HG03432 (cell line): ENCODE measurements around the gene HSPH1.
A peak's percentile ranks its signal among the peaks of the same experiment; 100 is the strongest.

Source experiments
- ATAC-seq: cut with Tn5 transposase; IDR thresholded peaks from one replicate; pipeline ENCODE4 v1.9.1; 2021; ENCODE audit warnings: mild to moderate bottlenecking, moderate library complexity; ENCODE audit not compliant: unreplicated experiment

HSPH1 gene

DNA sequence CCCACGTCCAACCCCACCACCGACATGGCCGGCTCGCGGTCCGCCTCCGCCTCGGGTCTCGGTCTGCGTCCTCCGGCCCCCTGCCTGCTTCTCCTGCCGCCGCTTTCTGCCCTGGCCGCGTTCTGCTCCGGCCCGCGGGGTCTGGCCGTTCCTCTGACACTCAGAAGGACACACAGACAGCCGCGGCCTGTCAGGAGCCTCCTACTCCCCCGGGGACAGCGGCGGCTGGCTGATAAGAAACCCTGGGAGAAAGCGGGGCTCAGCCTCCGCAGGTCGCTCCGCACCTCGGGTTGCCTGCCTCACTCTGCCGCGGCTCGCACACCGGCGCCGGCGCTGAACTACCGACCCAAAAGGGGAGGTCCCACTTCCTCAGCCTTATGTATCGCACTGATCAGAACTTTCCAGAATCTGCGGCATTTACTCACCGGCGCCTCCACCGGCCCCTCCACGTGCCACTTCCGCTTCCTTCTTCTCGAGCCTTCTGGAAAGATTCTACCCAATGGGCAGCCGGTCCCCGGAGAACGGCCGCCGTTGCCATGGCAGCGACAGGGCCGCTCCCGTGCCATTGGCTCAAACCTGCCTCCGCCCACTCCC is at the start of gene HSPH1:
Gene HSPH1 (minus strand): TSS at position 348 of the 594 bp plus-strand sequence. CDS start 322 bp downstream, at position 26.
- ATAC-seq, result peak; percentile 89

DNA sequence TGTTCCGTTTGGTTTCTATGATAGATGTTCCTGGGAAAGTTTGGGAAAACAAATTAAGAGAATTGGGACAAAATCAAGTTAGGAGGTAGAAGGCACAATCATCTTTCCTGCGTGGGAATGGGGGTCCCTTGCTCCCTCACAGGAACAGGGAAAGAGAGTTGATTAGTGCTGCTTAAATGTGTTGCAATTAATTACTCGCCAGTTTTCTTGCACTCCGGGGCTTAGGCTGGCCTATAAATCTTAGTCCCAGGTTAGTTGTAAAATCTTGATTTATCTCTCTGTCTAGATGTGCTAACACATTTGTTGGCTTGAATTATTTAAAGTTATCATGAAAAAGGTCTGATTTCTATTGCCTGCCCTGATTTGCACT is 48.1 kb upstream of the HSPH1 start:
- no peak for ATAC-seq

DNA sequence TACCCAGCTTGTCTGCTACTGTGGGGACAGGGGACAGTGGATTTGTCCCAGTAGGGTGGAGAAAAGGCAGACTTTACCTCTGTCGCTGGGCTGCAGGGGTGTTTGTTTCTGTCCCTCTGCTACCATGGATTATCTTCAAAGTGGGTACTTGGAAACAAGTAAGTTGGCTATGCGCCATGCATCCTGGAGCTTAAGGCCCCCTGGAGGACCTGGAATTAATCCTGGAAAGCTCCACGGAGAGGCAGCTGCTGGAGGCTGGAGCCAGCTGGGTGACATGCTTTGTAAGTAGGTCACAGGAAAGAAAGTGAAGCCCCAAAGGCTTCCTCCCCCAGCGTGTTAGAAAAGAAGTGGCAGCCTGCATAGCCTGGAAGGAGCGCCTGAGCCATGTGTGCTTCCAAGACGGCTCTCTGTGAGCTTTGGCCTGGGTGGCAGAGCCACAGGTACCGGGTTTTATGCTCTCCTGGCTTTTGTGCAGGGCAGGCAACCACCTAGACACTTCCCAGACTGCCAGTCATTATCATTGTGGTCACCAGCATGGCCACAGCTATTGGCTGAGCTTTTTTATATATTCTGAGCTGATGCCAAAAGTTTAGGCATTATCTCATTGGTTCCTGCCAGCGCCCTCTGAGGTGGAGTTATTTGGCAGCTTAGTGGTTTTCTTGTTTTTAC is 47.6 kb upstream of the HSPH1 start:
- ATAC-seq, result no peak

DNA sequence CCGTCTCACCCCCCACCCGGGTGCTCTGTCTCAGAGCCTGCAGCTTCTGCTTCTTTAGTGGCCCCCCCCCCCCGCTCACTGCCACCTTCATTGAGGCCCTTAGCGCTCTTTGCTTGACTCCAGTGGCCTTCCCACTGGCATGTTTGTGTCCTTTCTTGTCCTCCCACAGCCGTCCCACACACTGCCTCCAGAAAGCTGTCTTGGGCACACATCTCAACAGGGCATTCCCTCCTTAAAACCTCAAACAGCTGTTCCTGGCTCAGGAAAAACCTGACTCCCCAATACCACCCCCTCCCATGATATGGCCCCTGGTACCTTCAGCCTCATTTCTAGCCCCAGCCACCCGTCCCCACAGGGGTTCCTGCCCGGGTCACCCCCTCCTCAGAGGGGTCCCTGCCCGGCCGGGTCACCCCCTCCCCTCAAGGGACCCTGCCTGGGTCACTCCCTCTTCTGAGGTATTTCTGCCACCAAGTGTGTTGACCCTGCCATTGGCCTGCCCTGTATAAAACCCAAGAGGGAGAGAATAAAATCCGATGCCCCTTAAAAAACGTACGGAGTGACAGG is 46.9 kb upstream of the HSPH1 start:
- ATAC-seq, result no peak

DNA sequence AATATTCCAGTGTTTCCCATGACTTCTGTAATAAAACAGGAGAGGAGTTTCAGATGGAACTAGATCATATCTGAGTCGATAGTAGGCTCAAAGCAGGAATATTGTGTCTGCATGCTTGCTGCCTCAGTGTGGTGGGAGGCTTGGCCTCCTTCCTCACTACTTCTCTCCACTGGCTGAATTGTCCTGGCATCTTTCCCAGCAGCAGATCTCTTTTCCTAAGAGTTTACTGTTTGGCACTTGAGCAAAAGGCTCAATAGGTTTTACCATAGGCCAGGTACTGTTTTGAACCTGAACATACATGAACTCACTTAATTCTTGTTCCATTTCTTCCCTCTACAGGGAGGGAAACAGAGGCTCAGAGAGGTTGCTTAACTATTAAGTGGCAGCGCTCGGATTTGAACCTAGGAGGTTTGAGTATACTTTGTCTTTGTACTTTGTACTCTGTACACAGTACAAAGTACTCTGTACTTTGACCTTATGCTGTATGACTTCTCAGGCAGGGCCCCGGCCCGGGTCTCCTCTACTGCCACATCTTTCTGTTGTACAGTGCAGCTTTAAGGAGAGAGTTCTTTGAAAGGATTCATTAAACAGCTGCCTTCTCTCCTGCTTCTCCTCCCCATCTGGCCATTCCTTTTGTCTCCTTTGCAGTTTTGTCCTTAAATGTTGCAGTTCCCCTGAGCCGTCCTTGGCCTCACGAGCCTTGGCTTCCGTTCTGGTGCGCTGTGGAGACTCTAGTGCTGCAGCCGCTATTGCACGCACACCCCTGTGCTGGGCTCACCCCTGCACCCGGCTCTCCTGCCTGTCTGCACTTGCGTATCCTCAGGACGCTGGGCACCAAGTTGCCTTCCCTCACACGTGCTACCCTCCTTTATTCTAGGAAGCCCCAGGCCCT is 46.2 kb upstream of the HSPH1 start:
- ATAC-seq, result no peak

DNA sequence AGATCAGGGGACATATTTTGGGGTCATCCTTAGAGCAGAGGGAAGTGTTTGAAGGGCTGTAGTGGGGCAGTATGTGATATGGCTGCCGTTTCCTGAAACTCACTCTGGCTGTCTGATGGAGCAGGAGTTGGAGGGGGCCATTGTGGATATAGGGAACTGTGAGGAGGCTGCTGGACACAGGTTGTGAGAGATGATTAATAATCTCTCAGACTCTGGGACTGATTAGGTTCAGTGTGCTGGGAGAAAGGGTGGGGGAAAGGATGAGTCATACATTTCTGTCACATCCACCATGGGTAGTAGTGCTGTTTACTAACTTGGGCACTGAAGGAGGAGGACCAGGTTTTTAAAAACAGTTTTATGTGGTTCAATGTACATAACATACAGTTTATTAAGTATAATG is 42.9 kb upstream of the HSPH1 start:
- ATAC-seq, result no peak

DNA sequence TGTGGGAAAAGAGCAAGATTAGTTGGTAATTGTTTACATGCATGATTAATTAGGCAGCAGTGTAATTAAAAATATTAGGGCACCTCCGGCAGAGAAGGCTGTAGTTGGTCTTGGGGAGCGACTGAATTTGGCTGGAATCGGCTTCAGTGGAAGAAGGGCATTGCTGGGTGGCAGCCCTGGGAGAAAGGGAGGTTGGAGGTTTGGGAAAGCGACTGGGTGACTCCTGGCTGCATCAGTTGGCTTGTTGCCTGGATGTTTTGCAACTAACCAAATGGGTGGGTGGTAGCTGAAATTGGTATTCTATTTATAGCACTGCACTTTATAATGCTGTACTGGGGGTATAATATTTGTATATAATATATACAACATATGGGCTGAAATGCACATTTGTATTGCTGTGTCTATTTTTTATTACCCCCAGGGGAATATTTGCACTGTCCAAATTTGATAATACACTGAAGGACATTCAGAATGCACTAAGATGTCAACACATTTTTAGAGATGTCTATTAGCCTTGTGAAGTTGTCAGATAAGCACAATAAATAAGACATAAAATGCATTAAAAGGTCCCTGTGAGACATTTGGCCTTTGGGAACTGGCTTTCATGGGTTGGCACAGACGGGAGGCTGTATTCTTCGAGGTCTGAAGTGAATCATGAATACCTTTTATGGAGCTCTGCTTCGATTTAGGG is 39.8 kb upstream of the HSPH1 start:
- ATAC-seq, result no peak

DNA sequence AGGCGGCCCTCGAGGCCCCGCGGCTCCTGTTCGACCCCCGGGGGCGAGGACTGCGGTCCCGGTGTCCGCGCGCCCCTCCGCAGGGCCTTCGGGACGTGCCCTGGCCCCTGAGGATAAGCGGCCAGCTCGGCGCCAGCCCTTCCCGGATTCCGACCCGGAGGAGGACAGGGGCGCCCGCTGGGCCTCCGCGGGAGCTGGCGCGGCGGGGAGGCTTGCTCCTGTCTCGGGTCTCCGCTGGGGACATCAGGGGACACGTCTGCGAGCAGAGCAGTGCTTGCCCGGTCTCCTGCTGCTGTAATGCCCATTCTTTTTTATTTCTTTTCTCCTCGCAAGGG is 38.9 kb upstream of the HSPH1 start:
- peak; percentile 22 for ATAC-seq

DNA sequence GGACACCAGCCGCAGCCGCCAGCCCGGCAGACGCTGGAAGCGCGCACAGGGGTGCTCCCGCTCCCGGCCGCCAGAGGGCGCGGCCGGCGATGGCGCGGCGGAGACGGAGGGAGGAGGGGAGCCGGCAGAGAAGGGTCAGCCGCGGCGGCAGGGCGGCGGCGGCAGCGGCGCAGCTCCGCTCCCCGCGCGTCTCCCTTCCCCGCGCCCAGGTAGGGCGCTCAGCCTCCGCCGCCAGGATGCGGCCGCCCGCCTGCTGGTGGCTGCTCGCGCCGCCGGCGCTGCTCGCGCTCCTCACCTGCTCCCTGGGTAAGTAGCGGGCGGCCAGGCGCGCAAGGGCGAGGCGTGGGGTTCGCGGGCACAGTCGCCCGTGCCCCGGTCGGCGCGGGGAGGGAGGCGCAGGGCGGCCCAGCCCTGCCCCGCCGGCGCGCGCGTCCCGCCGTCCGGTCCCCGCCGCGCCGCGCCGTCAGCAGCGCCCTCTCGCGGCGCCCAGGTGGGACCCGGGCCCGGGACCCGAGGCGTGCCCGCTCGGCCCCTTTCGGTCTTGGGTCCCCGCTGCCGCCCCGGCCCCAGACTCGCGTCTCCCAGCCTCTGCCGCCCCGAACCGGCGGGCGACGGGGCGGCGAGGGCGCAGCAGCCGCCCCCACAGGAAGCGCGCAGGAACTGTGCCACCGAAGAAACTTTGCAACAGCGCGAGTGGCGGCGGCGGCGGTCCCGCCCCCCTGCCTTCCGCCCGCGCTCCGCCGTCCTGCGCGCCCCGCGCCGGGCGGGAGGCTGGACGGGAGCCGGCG is 38.3 kb upstream of the HSPH1 start, which contains the start of gene B3GLCT:
Gene B3GLCT (plus strand): TSS at position 127 of the 788 bp plus-strand sequence. CDS start 110 bp downstream, at position 237.
- peak; percentile 90 for ATAC-seq

DNA sequence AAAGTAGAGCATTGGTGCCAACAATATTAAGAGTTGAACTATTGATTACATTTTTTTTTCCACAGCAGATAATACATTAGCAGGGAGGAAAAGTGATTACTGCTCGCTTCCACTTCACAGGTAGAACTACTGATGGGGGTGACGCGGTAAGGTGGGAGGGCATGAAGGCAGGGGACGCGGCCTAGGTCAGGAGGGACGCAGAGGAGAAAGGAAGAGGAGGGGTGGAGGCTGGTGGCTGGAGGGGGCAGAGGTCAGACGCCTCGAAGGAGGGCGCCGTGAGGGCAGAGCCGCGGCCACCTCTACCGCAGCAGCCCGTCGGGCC is 37.8 kb upstream of the HSPH1 start:
- no peak for ATAC-seq

DNA sequence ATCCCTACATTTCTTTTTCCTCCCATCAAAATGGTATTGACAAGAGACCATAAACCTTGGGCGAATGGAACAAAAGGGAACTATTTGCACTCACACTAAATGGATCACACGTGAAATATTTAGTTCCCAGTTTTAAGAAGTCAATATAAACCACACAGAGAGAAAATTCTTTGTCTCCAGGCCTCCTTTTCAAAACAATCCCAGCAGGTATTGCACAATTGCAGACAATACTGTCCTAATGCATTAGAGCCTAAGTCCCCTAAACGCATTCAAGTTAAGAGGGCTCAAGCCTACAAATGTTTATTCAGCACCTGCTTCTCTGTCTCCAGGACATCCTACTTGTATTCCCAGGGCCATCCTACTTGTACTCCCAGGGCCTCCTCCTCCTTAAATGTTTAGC is 36.8 kb upstream of the HSPH1 start:
- no peak for ATAC-seq

DNA sequence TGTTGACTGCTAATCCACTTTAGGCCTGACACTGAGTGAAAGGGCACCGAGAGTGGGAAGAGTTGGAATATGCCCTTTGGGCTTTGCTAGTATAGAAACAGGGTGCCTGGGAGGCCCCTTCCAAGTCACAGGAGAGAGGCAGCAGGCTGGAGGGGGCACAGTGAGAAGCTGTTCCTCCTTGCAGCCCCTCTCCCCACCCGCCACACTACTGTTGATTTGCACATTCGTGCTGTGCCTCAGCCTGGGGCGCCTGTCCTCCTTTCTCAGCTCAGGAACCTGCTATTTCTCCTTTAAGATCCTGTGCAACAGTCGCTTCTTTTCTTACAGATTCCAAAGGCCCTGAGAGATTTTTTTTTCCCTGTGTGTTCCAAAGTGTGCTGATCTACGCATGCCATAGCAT is 35.3 kb upstream of the HSPH1 start:
- ATAC-seq, result no peak

DNA sequence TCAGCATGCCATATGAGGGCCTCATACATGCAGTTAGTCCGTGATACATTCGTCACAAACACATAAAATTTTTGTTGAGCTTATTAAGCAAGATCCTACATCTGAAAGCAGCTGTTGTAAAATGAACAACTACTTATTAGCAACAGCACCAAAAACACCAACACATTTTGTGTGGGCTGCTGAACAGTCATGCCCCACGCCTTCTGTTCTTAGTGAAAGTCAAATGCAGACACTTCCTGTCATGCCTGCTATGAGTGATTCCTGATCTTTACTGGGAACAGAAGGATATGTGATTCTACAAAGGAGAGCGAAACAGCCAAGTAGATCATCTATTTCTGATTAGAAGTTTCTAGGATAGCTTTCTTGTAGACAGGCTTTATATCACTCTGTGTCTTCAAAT is 33.9 kb upstream of the HSPH1 start:
- no peak for ATAC-seq

DNA sequence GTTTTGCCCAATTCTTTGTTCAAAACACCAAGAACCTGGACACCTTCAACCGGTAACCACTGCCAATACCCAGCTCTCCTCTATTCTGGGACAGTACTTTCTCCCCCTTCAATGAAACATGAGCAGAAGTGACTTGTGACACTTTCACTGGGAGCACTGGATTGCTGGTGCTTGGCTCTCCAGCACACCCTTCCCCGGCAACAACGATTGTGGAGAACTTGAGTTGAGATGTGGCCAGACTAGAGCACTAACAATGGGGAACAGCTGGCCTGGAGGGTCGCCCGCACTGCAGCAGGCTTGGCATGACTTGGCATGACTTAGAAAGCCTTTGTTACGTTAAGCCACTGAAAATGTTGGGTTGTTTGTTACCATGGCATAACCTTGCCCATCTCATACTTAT is 30.6 kb upstream of the HSPH1 start:
- no peak for ATAC-seq

DNA sequence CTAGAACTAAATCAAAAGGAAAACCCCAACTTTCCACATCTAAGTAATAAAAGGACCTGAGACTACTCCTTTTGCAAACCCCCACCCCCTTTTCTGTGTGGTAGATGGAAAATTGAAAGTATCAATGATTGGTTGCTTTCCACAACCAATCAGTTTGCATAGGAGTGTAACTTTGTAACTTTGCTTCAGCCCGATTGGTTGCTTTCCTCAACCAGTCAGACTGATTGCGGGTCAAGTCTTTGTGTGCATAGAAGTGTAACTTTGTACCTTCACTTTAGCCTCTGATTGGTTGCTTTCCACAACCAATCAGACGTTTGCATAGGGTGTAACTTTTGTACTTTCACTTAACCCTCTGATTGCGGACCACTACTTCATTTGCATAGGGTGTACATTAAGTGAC is 30.0 kb upstream of the HSPH1 start:
- no peak for ATAC-seq

DNA sequence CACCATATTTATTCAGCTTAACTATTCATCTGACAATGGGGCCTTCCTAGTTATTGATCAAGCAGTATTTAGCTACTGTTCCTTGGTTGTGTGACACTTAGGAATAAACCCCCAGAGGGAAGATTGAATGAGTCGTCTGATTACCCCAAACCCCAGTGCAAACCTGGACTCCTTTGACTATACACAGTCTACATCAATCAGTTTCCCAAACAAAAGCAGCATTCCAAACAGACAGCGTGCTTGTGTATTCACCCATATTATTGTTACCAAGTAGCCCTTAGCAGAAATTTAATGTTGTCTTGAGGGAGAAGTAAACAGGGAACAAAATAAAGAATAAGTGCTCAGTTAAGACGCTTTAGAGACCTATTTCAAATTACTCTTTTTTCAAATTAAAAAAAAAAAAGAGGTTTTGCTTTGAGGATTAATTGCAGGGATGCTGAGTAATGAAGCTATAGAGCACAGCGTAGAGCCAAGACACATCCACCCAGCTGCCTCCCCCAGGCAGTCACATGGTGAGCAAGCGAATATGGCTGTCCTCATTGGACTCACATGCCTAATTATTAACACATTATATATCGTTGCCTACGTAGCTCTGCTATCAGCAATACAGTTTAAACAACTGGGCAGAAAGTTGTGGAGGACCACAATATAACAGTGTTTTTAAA is 23.4 kb upstream of the HSPH1 start:
- ATAC-seq, result no peak

DNA sequence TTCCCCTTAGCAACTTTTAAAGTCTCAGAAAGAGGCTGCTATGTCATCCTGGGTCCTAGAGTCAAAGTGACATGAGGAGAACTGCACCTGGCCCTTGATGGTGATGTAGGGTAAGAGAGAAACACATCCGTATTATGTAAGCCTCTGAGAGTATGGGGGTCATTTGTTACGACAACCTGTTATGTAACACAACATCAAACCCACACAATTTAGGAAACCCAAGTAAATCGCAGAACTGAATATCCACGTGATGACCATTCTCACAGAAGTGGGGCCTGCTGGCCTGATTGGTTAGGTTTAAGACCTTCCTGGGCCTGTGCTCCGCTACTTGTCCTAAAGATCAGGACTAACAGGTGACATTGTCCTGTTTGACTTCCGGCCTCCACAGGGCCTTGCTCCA is 22.7 kb upstream of the HSPH1 start:
- no peak for ATAC-seq

DNA sequence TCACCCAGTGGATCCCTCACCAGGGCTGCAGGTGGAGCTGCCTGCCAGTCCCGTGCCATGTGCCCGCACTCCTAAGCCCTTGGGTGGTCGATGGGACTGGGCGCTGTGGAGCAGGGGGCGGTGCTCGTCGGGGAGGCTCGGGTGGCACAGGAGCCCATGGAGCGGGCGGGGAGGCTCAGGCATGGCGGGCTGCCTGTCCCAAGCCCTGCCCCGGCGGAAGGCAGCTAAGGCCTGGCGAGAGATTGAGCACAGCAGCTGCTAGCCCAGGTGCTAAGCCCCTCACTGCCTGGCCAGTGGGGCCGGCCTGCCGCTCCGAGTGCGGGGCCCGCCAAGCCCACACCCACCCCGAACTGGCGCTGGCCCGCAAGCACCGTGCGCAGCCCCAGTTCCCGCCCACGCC is 21.3 kb upstream of the HSPH1 start:
- ATAC-seq, result no peak

DNA sequence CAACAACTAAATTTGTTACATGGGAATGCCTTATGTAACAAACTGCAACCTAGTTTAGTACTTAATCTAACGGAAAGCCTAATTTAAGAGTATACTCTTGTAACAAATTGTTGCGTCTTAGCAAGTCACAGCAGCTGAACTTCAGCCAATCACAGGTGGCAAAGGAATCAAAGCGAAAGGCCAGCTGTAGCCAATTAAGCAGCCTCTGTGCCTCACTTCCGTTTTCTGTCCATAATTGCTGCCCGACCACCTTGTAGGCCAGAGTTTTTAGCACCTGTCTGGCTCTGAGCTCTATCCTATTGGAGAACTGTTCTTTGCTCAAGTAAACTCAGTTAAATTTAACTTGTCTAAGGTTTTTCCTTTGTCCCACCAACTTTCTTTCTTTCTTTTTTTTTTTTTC is 18.1 kb upstream of the HSPH1 start:
- no peak for ATAC-seq

DNA sequence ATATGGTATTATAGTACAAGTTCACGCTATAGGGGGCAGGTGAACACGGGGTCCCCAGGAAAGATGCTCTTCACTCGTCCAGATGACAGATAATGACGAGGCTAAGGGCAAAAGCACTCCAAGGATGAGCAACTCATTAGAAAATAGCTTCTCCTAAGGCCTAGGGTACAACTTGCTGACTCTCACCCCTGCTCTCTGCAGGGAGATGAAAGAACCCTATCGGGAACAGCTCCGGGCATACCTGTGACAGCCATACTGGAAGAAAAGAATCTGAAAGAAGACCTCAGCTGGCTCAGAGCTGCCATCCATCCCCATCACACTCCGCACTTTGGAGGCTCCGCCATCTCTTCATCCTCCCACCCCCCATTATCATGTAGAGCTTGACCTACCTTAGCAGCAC is 17.5 kb upstream of the HSPH1 start:
- ATAC-seq, result no peak
